ENCODE data around the gene CFAP99.

DNA sequence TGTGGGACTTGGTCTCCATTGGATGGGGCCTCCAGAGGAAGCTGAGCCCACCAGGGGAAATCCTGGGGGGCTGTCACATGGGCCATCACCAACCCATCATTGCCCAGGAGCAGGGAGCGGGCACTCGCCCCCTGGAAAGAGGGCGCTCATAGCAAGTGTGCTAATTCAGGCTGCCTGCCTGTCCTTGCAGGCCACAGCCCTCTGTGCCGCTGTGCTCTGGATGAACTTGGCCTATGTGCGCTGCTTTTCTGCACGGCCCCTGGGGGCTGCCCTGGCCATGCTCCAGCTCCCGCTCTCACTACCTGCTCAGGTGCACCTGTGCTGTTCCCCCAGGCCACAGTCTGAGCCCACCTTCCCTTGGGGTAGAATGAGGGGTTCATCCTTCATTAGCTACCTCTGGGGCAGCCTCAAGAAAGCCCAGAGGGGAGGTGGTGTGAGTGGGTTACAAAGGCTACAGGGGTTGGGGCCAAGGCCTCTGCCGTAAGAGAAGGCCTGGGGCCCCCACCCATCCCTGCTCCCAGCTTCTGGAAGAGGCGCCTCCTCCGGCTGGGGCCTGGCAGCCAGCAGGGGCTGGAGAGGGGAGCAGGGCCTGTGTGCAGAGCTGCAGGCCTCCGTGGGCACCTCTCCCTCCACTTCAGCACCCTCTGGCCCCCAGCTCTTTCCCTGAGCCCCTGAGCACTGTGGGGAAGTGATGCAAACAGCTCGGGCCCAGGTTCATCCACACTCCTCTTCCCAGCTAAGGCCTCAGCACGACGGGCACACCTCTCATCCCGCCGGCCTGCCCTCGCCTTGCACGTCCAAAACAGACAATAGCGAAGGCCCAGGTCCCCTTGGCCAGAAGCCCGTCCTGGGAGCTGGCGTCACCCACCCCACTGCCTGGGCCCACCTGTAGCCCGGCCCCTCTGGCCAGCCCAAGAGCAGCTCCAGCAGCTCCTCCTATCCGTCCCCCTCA, 8.9 kb downstream of the CFAP99 start:
- TF ChIP-seq POLR2A (IDR thresholded peaks at IDR 0.05; ENCODE audit: low read depth, low read length) (no peak), POLR2AphosphoS5 (IDR thresholded peaks at IDR 0.05; ENCODE audit: low read depth, low read length) (no peak)
